Endothelial cell of umbilical vein (primary cell): ENCODE measurements around the gene KRT79.

Experiments
- CTCF ChIP-seq, 2 donors: IDR thresholded peaks; 1 replicate in 1 of 2; 2 replicates in 1 of 2; pipeline ENCODE4 v1.5.1; 2011; ENCODE audit warnings: low read length in 2 of 2, mild to moderate bottlenecking in 2 of 2, moderate library complexity in 2 of 2, control low read depth in 1 of 2, inconsistent platforms in 1 of 2, low read depth in 1 of 2; ENCODE audit not compliant: insufficient read depth in 1 of 2; ENCODE audit errors: extremely low read depth in 1 of 2
- EZH2 ChIP-seq: IDR thresholded peaks from 2 replicates; pipeline ENCODE4 v1.6.1; 2012; ENCODE audit warnings: borderline replicate concordance, low read depth, mild to moderate bottlenecking, moderate library complexity, low read length, inconsistent platforms; ENCODE audit not compliant: severe bottlenecking
- FOS ChIP-seq: IDR thresholded peaks from 2 replicates; pipeline ENCODE4 v1.6.1; 2011; ENCODE audit warnings: mild to moderate bottlenecking, low read length, moderate library complexity, borderline replicate concordance; ENCODE audit not compliant: insufficient read depth
- GATA2 ChIP-seq: IDR thresholded peaks from 2 replicates; pipeline ENCODE4 v1.7.0; 2011; ENCODE audit warnings: low read depth, mild to moderate bottlenecking, moderate library complexity, mixed read lengths, low read length; ENCODE audit not compliant: insufficient read length, insufficient read depth
- JUN ChIP-seq: IDR thresholded peaks from 2 replicates; pipeline ENCODE4 v1.6.1; 2011; ENCODE audit warnings: borderline replicate concordance, low read depth; ENCODE audit not compliant: insufficient read length, insufficient read depth
- MYC ChIP-seq: IDR thresholded peaks from one replicate; pipeline ENCODE4 v1.6.1; 2011; ENCODE audit warnings: mild to moderate bottlenecking, low read depth, low read length
- POLR2A ChIP-seq: IDR thresholded peaks from 2 replicates; pipeline ENCODE4 v1.6.1; 2012; ENCODE audit warnings: low read depth, mild to moderate bottlenecking, control low read depth, low read length
- POLR2AphosphoS5 ChIP-seq: IDR thresholded peaks from 2 replicates; pipeline ENCODE4 v1.6.1; 2012; ENCODE audit warnings: low read depth, mild to moderate bottlenecking, control low read depth, low read length, moderate library complexity; ENCODE audit not compliant: insufficient read depth

GRCh38 chr12:52861511-52861910, 27.4 kb upstream of the KRT79 start:
- TF ChIP-seq EZH2 (no peak), CTCF (IDR thresholded peaks at IDR 0.05; ENCODE audit: extremely low read depth in 1 of 2, insufficient read depth in 1 of 2, low read depth in 1 of 2, low read length in 2 of 2) (no peak), POLR2A (no peak), GATA2 (no peak), JUN (no peak), MYC (no peak), POLR2AphosphoS5 (no peak), FOS (no peak)
